ENCODE measurements around the gene ENHO.

DNA sequence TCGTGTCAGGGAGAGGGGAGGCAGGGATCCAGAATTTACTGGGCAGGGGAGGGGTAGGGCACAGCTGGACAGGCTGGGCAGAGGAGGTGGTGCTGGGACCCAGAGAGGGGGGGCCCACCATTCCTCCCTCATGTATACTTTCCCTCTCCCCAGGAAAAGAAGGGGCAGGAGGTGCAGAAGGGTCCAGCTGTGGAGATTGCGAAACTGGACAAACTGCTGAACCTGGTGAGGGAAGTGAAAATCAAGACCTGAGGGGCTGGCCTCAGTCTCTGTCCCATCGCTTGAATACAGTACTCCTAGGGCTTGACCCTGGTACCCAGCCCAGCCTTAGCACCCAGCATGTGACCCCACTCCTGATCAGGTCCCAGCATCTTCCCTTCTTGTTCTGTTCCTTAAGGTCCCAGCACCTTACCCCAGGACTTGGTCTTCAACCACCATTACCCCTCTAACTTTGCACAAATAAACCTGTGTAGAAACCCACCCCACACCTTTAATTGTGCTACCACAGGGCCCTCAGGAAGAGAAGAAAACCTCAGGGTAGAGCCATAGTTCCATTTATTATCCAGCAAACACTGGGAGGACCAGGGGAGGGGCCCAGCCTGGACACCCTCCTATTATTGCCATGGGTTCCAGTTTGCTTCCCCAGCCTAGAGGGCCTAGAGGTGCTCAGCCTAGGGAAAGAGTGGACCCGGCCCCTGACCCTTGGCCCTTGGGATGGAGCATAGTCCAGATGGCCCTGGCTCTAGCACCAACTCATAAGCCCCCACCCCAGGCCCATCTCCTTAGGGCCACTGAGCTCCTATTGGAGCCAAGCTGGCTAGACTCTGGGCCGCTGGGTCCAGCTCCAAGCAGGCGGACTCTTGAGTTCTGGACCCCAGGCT, 2.0 kb downstream of the ENHO start:
- TF ChIP-seq, protein P1, sequence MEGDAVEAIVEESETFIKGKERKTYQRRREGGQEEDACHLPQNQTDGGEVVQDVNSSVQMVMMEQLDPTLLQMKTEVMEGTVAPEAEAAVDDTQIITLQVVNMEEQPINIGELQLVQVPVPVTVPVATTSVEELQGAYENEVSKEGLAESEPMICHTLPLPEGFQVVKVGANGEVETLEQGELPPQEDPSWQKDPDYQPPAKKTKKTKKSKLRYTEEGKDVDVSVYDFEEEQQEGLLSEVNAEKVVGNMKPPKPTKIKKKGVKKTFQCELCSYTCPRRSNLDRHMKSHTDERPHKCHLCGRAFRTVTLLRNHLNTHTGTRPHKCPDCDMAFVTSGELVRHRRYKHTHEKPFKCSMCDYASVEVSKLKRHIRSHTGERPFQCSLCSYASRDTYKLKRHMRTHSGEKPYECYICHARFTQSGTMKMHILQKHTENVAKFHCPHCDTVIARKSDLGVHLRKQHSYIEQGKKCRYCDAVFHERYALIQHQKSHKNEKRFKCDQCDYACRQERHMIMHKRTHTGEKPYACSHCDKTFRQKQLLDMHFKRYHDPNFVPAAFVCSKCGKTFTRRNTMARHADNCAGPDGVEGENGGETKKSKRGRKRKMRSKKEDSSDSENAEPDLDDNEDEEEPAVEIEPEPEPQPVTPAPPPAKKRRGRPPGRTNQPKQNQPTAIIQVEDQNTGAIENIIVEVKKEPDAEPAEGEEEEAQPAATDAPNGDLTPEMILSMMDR (conservative IDR thresholded peaks at IDR 0.05 in 1 of 2, IDR thresholded peaks at IDR 0.05 in 1 of 2; ENCODE audit: extremely low read depth in 1 of 2, insufficient read depth in 1 of 2, low read depth in 1 of 2, low read length in 2 of 2): no peak
- TF ChIP-seq EZH2 (IDR thresholded peaks at IDR 0.05; ENCODE audit: borderline replicate concordance, low read length): no peak

Measured in mammary epithelial cell (primary cell).